Endothelial cell of umbilical vein (primary cell): ENCODE results near the gene MC2R. TPM values are rescaled to one million over a fixed set of nuclear protein-coding genes. Genes with fewer than 3 reads are reported as not detected.

ENCODE experiments used
- BruUV-seq: library from RNA; stranded (reverse); fragments of 400-500 nt; replicated peaks from 2 replicates; lab custom pipeline; 2021; lab: Mats Ljungman, UMichigan
- CTCF ChIA-PET: fragments of 300-600, 350-600 bp; sonication (Branson Sonifier 250); formaldehyde crosslinking; loops from one replicate; lab custom pipeline; 2021; ENCODE audit warnings: antibody characterized with exemption, inconsistent platforms; lab: Charles Lee
- POLR2A ChIA-PET: fragments of 300-600, 350-600 bp; sonication (Branson Sonifier 250); formaldehyde crosslinking; loops from one replicate; lab custom pipeline; 2021; ENCODE audit warnings: antibody characterized with exemption, inconsistent platforms; lab: Charles Lee
- DNase-seq: peaks from one replicate; pipeline ENCODE4 v3.0.0-alpha.2; 2011; ENCODE audit warnings: low read depth, low spot score
- FAIRE-seq: peaks from 2 replicates; lab custom pipeline; 2011; peaks lifted over from hg19 to GRCh38; lab: Jason Lieb, UNC
- H2AFZ ChIP-seq: 2 replicates; pipeline ENCODE4 v1.6.0; 2012; ENCODE audit warnings: low read depth, low read length, control low read depth, inconsistent platforms
- H3K27ac ChIP-seq: 2 replicates; pipeline ENCODE4 v1.5.1; 2011; ENCODE audit warnings: low read depth, mild to moderate bottlenecking, control low read depth, low read length, moderate library complexity; ENCODE audit not compliant: insufficient read depth
- H3K27me3 ChIP-seq, 2 experiments: 2 replicates each; pipeline versions ENCODE4 v1.6.0 to v1.6.1; 2011; ENCODE audit warnings: low read length in 2 of 2, mixed read lengths in 1 of 2; ENCODE audit not compliant: control insufficient read depth in 2 of 2, insufficient read depth in 2 of 2
- H3K36me3 ChIP-seq, 2 experiments: 2 replicates in 1 of 2; 3 replicates in 1 of 2; pipeline ENCODE4 v1.5.1; 2011; ENCODE audit warnings: low read length in 2 of 2, mild to moderate bottlenecking in 1 of 2, moderate library complexity in 1 of 2; ENCODE audit not compliant: control insufficient read depth in 2 of 2, insufficient read depth in 2 of 2; ENCODE audit errors: extremely low read depth in 1 of 2
- H3K4me1 ChIP-seq: 3 replicates; pipeline ENCODE4 v1.5.1; 2011; ENCODE audit warnings: mild to moderate bottlenecking, low read length; ENCODE audit not compliant: control insufficient read depth, insufficient read depth; ENCODE audit errors: extremely low read depth
- H3K4me2 ChIP-seq: 2 replicates; pipeline ENCODE4 v1.6.1; 2011; ENCODE audit warnings: low read length, control low read depth, mixed read lengths; ENCODE audit not compliant: insufficient read depth
- H3K4me3 ChIP-seq, 3 experiments: fragments of 200-600 bp in 1 of 3; sonication (generic), shearing (Covaris generic) in 1 of 3; replicated peaks in 1 of 3; 2 replicates each; pipeline ENCODE4 v1.5.1; 2011 to 2016; ENCODE audit warnings: control low read depth in 3 of 3, low read length in 3 of 3, mild to moderate bottlenecking in 2 of 3, inconsistent platforms in 1 of 3, low read depth in 1 of 3, moderate library complexity in 1 of 3; ENCODE audit not compliant: insufficient read depth in 1 of 3
- H3K79me2 ChIP-seq: 2 replicates; pipeline ENCODE4 v1.6.0; 2012; ENCODE audit warnings: low read length, inconsistent platforms; ENCODE audit not compliant: control insufficient read depth, insufficient read depth
- H3K9ac ChIP-seq: replicated peaks from 2 replicates; pipeline ENCODE3; 2011; ENCODE audit warnings: low read length, control low read depth; ENCODE audit not compliant: insufficient read depth; ENCODE audit errors: extremely low read depth
- H3K9me1 ChIP-seq: replicated peaks from 3 replicates; pipeline ENCODE4 v1.6.0; 2011; ENCODE audit warnings: mild to moderate bottlenecking, low read length; ENCODE audit not compliant: control insufficient read depth, insufficient read depth; ENCODE audit errors: extremely low read depth
- H3K9me3 ChIP-seq: replicated peaks from 2 replicates; pipeline ENCODE4 v1.5.1; 2012; ENCODE audit warnings: low read length, inconsistent platforms; ENCODE audit not compliant: control insufficient read depth, insufficient read depth
- H4K20me1 ChIP-seq: replicated peaks from 2 replicates; pipeline ENCODE3; 2011; ENCODE audit warnings: mild to moderate bottlenecking, low read length; ENCODE audit not compliant: control insufficient read depth, insufficient read depth; ENCODE audit errors: extremely low read depth
- FOS ChIP-seq: IDR thresholded peaks from 2 replicates; pipeline ENCODE4 v1.6.1; 2011; ENCODE audit warnings: mild to moderate bottlenecking, low read length, moderate library complexity, borderline replicate concordance; ENCODE audit not compliant: insufficient read depth
- GATA2 ChIP-seq: IDR thresholded peaks from 2 replicates; pipeline ENCODE4 v1.7.0; 2011; ENCODE audit warnings: low read depth, mild to moderate bottlenecking, moderate library complexity, mixed read lengths, low read length; ENCODE audit not compliant: insufficient read length, insufficient read depth
- JUN ChIP-seq: IDR thresholded peaks from 2 replicates; pipeline ENCODE4 v1.6.1; 2011; ENCODE audit warnings: borderline replicate concordance, low read depth; ENCODE audit not compliant: insufficient read length, insufficient read depth
- MYC ChIP-seq: IDR thresholded peaks from one replicate; pipeline ENCODE4 v1.6.1; 2011; ENCODE audit warnings: mild to moderate bottlenecking, low read depth, low read length
- POLR2A ChIP-seq: IDR thresholded peaks from 2 replicates; pipeline ENCODE4 v1.6.1; 2012; ENCODE audit warnings: low read depth, mild to moderate bottlenecking, control low read depth, low read length
- POLR2AphosphoS5 ChIP-seq: IDR thresholded peaks from 2 replicates; pipeline ENCODE4 v1.6.1; 2012; ENCODE audit warnings: low read depth, mild to moderate bottlenecking, control low read depth, low read length, moderate library complexity; ENCODE audit not compliant: insufficient read depth
- dilution Hi-C: fragments of 300-500 bp; cut with MboI; formaldehyde crosslinking; loops from one replicate; pipeline ENCODE4 v1.15.0; 2019; ENCODE audit warnings: low sequenced_read_pairs; ENCODE audit not compliant: extremely low pct_ligation_motif_present
- intact Hi-C: fragments of 100-400 bp; cut with micrococcal nuclease; formaldehyde crosslinking; loops from one replicate; pipeline ENCODE4 v1.10.0; 2022
- polyA plus RNA-seq, 4 experiments: library from polyadenylated mRNA; depleted of rRNA in 3 of 4; stranded (reverse) in 3 of 4; unstranded in 1 of 4; fragments of >200 nt; gene quantifications; 2 replicates each; pipeline versions ENCODE4 v1.2.1 to v1.2.3, GENCODE V29; 2011 to 2012; ENCODE audit warnings: missing spikeins in 1 of 4
- total RNA-seq: library from RNA; stranded (reverse); gene quantifications from 2 replicates; pipeline ENCODE4 v1.2.3, GENCODE V29; 2021
- TF ChIP-seq, protein P1 (sequence below), 2 donors: IDR thresholded peaks; 1 replicate in 1 of 2; 2 replicates in 1 of 2; pipeline ENCODE4 v1.5.1; 2011; ENCODE audit warnings: low read length in 2 of 2, mild to moderate bottlenecking in 2 of 2, moderate library complexity in 2 of 2, control low read depth in 1 of 2, inconsistent platforms in 1 of 2, low read depth in 1 of 2; ENCODE audit not compliant: insufficient read depth in 1 of 2; ENCODE audit errors: extremely low read depth in 1 of 2
- TF ChIP-seq, protein P2 (sequence below): IDR thresholded peaks from 2 replicates; pipeline ENCODE4 v1.6.1; 2011; ENCODE audit not compliant: insufficient read depth, insufficient read length

MC2R gene
- total and polyA plus RNA-seq, 2 donors (not counting 3 experiments of a cell fraction or from before 2014, with no cell fraction given): not detected

DNA sequence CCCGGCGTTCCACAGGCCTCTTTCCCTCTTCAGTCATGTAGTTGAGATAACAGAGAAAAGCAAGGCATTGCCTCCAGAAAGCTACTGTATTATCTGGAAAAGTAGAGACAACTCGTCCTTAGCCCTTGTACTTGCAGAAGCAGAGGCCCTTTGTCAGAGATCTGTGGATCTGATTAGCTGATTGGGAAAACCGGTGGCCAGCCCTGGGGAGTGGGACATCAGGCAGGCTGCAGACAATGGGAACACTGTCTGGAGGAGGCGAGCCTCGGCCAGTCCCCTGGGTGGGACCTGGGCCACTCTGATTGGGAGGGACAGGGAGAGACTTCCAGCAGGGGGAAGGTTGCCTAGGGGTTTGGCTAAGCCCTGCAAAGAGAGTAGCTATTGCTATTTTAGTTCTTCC lies 1.2 kb upstream of the MC2R start:
- FAIRE-seq: no peak
- H3K4me1 ChIP-seq: no peaks in the 10 kb centered on the region
- H3K9me1 ChIP-seq: no peaks in the 10 kb centered on the region
- no peak overlapping the region for H2AFZ ChIP-seq
- dilution Hi-C loops: no loop called here
- no peaks in the 10 kb centered on the region for H3K79me2 ChIP-seq
- TF ChIP-seq POLR2A: no peak
- TF ChIP-seq, protein P1, sequence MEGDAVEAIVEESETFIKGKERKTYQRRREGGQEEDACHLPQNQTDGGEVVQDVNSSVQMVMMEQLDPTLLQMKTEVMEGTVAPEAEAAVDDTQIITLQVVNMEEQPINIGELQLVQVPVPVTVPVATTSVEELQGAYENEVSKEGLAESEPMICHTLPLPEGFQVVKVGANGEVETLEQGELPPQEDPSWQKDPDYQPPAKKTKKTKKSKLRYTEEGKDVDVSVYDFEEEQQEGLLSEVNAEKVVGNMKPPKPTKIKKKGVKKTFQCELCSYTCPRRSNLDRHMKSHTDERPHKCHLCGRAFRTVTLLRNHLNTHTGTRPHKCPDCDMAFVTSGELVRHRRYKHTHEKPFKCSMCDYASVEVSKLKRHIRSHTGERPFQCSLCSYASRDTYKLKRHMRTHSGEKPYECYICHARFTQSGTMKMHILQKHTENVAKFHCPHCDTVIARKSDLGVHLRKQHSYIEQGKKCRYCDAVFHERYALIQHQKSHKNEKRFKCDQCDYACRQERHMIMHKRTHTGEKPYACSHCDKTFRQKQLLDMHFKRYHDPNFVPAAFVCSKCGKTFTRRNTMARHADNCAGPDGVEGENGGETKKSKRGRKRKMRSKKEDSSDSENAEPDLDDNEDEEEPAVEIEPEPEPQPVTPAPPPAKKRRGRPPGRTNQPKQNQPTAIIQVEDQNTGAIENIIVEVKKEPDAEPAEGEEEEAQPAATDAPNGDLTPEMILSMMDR (IDR thresholded peaks at IDR 0.05; ENCODE audit: extremely low read depth in 1 of 2, insufficient read depth in 1 of 2, low read depth in 1 of 2, low read length in 2 of 2): no peak
- no peak for TF ChIP-seq POLR2AphosphoS5
- TF ChIP-seq FOS: no peak
- no peak for TF ChIP-seq JUN
- ChIA-PET POLR2A (no interaction called here), CTCF (no interaction called here)
- intact Hi-C loops: no loop called here
- H3K27me3 ChIP-seq: no peaks in the 10 kb centered on the region
- no peaks in the 10 kb centered on the region for H3K36me3 ChIP-seq
- BruUV-seq: no TSS peak
- DNase-seq: no peak
- no peak overlapping the region for H3K4me3 ChIP-seq
- no peaks in the 10 kb centered on the region for H4K20me1 ChIP-seq
- peaks cover 4% of the 10 kb centered on the region for H3K9me3 ChIP-seq
- H3K9ac ChIP-seq: no peak overlapping the region
- H3K4me2 ChIP-seq: no peak overlapping the region
- no peak overlapping the region for H3K27ac ChIP-seq

DNA sequence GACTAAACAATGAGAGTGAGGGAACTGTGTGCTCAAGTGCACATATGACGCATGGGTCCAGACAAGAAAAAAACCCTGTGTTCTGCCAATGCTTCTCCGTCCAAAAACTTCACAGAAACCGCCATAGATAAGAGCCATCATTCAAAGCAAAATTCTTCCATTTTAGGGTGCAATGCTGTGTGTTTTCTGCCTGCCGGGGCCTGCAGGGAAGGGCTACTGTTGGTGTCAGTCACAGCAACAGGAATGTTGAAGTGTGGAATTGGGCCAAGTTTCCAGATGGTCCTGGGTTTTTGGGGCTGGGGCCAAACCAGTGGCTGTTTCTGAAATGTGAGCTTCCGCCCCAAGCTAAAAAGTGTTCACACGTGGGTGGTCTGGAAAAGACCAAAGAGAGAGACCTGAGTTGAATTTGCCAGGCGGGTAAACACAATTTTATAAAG lies 677 bp upstream of the MC2R start:
- no peak for TF ChIP-seq GATA2
- TF ChIP-seq, protein P2, sequence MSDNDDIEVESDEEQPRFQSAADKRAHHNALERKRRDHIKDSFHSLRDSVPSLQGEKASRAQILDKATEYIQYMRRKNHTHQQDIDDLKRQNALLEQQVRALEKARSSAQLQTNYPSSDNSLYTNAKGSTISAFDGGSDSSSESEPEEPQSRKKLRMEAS: no peak
- TF ChIP-seq POLR2A: no peak
- no peak for TF ChIP-seq MYC
- TF ChIP-seq JUN: no peak
- Histone ChIP-seq H3K9ac (no peak overlapping the region), H3K4me2 (no peak overlapping the region), H2AFZ (no peak overlapping the region), H3K27ac (no peak overlapping the region), H3K36me3 (no peaks in the 10 kb centered on the region), H3K4me1 (no peaks in the 10 kb centered on the region), H4K20me1 (no peaks in the 10 kb centered on the region), H3K27me3 (no peaks in the 10 kb centered on the region), H3K9me1 (no peaks in the 10 kb centered on the region), H3K79me2 (no peaks in the 10 kb centered on the region), H3K9me3 (peaks cover 4% of the 10 kb centered on the region), H3K4me3 (no peak overlapping the region)
- CTCF ChIA-PET: no interaction called here
- DNase-seq: no peak
- dilution Hi-C loops (no loop called here), intact Hi-C loops (no loop called here)
- no peak for FAIRE-seq
- no TSS peak for BruUV-seq
- POLR2A ChIA-PET: no interaction called here
